Ascending aorta (tissue), 2 donors: Measurements from ENCODE around the gene PCDH10. TPM values are rescaled to one million over a fixed set of nuclear protein-coding genes. Genes with fewer than 3 reads are reported as not detected.
A peak's percentile ranks its signal among the peaks of the same experiment; 100 is the strongest.

Source experiments
- DNase-seq, 2 donors: peaks; one replicate each; pipeline ENCODE4 v3.0.0-alpha.2; 2019; ENCODE audit warnings: low spot score in 2 of 2
- H3K27ac ChIP-seq, 2 donors: fragments of 200-600 bp; sonication (generic); one replicate each; pipeline ENCODE4 v1.5.1; 2016 to 2017; ENCODE audit warnings: mild to moderate bottlenecking in 1 of 2
- H3K27me3 ChIP-seq: fragments of 200-600 bp; sonication (generic); one replicate; pipeline ENCODE4 v1.5.1; 2017
- H3K36me3 ChIP-seq, 2 donors: fragments of 200-600 bp; sonication (generic); one replicate each; pipeline ENCODE4 v1.5.1; 2016
- H3K4me1 ChIP-seq, 2 donors: fragments of 200-600 bp; sonication (generic); one replicate each; pipeline ENCODE4 v1.5.1; 2016 to 2017; ENCODE audit warnings: mild to moderate bottlenecking in 1 of 2
- H3K4me3 ChIP-seq, 2 donors: fragments of 200-600 bp; sonication (generic); one replicate each; pipeline ENCODE4 v1.5.1; 2016 to 2017; ENCODE audit warnings: mild to moderate bottlenecking in 1 of 2
- H3K9me3 ChIP-seq, 2 donors: fragments of 200-600 bp; sonication (generic); one replicate each; pipeline ENCODE4 v1.5.1; 2016
- intact Hi-C: fragments of 100-400 bp; cut with DNase I; formaldehyde crosslinking; loops from one replicate; pipeline ENCODE4 v1.15.1; 2023
- total RNA-seq: library from RNA; depleted of rRNA; stranded (reverse); fragments of >200 nt; gene quantifications from one replicate; pipeline ENCODE4 v1.1.0, GENCODE V29; 2016
- TF ChIP-seq, protein P1 (sequence below), 3 experiments: fragments of 200-600 bp in 2 of 3; fragments of 450-650 bp in 1 of 3; sonication (generic) in 2 of 3; IDR thresholded peaks; one replicate each; pipeline ENCODE4 v1.5.1; 2016 to 2019; ENCODE audit warnings: antibody characterized with exemption in 3 of 3, mild to moderate bottlenecking in 1 of 3, moderate library complexity in 1 of 3

The PCDH10 gene
- total RNA-seq, 1 donor from 2014 or later, result 45.3 TPM

DNA sequence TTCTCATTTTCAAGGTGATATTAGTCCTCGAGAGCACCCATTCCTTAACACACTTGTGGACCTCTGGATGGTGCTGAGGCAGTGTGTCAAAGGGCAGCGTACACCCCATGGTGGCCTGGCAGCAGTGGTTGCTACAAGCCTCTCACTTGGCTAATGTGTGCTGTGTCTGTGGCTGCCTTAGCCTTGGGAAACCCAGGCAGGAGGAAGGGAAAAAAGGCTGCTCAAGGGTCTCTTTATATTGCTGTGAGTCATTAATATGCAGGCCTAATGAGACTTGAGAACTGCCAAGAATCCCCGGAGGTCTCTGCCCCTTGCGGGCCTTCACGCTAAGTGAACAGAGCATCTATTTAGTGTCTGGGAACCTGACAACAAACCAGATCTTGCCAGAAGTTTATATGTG is 7.0 kb downstream of the PCDH10 start:
- no peaks in the 10 kb centered on the region for H3K27me3 ChIP-seq
- peak in 1 of 2 donors; percentile 50 for DNase-seq
- no peaks in the 10 kb centered on the region for H3K36me3 ChIP-seq
- peak overlapping the region in 1 of 2 donors; percentile 27 for H3K27ac ChIP-seq
- no peaks in the 10 kb centered on the region for H3K9me3 ChIP-seq
- TF ChIP-seq, protein P1, sequence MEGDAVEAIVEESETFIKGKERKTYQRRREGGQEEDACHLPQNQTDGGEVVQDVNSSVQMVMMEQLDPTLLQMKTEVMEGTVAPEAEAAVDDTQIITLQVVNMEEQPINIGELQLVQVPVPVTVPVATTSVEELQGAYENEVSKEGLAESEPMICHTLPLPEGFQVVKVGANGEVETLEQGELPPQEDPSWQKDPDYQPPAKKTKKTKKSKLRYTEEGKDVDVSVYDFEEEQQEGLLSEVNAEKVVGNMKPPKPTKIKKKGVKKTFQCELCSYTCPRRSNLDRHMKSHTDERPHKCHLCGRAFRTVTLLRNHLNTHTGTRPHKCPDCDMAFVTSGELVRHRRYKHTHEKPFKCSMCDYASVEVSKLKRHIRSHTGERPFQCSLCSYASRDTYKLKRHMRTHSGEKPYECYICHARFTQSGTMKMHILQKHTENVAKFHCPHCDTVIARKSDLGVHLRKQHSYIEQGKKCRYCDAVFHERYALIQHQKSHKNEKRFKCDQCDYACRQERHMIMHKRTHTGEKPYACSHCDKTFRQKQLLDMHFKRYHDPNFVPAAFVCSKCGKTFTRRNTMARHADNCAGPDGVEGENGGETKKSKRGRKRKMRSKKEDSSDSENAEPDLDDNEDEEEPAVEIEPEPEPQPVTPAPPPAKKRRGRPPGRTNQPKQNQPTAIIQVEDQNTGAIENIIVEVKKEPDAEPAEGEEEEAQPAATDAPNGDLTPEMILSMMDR (IDR thresholded peaks at IDR 0.05), result no peak
- no peaks in the 10 kb centered on the region for H3K4me1 ChIP-seq
- intact Hi-C loops, result loop anchor here (10.0 kb wide), 1 partner anchor 599 kb away; no protein-coding TSS in a partner anchor
- H3K4me3 ChIP-seq, result no peak overlapping the region

DNA sequence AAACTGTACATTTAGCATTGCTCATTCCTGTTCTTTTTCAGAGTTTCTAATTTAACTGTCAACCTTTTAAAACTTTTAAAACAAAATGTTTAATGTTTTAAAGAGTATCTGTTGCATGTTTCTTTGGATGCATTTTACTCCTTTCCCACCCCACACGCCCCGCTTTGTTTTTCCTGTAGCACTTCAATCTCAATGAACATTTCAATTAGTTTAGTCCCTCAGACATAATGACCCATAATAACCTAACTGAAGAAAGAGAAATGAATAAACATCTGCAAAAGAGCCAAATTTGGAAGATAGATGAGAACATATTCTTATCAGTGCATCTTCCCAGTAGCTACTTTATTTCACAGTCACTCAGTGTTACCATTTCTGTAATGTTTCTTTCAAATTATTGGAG is 7.5 kb downstream of the PCDH10 start:
- H3K27ac ChIP-seq, result no peak overlapping the region
- H3K4me3 ChIP-seq, result no peak overlapping the region
- H3K36me3 ChIP-seq, result no peaks in the 10 kb centered on the region
- H3K27me3 ChIP-seq, result no peaks in the 10 kb centered on the region
- no peak for DNase-seq
- intact Hi-C loops, result loop anchor here (10.0 kb wide), 1 partner anchor 598 kb away; no protein-coding TSS in a partner anchor
- H3K4me1 ChIP-seq, result no peaks in the 10 kb centered on the region
- TF ChIP-seq, protein P1 (IDR thresholded peaks at IDR 0.05), result no peak
- H3K9me3 ChIP-seq, result no peaks in the 10 kb centered on the region

DNA sequence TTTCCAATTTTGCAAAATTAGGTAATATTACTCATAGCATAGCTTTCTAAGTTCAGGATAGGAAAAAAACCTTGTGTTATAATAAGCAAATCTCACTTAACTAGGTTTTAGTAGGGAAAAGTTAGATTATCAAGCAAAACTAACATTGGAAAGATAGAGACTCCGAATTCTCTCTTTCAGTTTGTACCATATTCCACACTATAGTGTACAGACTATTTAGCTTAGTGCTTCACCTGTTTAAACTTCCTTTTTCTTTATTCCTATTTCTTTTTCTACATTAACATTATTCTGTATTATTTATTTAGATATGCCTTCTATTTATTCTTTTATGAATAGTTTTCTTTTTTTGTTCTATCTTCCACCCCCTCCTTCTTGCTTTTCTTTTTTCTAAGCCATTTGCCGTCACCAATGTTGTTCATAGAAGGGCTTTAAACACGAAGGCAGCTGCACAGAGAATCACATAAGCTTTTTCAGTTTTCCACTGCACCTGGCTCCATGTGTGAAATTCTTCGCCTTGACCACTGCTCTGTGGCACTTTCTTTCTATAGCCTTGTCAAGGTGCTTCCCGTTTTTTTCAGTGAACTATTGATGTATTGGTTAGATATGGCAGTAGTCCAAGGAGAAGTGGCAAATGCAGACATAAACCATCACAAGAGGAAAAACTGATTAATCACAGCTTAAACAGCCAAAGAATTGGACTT is 8.5 kb downstream of the PCDH10 start:
- DNase-seq, result no peak
- no peak overlapping the region for H3K27ac ChIP-seq
- H3K4me3 ChIP-seq, result no peak overlapping the region
- H3K27me3 ChIP-seq, result no peaks in the 10 kb centered on the region
- H3K4me1 ChIP-seq, result no peaks in the 10 kb centered on the region
- H3K36me3 ChIP-seq, result no peaks in the 10 kb centered on the region
- intact Hi-C loops, result loop anchor here (10.0 kb wide), 1 partner anchor 597 kb away; no protein-coding TSS in a partner anchor
- TF ChIP-seq, protein P1 (IDR thresholded peaks at IDR 0.05), result no peak
- no peaks in the 10 kb centered on the region for H3K9me3 ChIP-seq

DNA sequence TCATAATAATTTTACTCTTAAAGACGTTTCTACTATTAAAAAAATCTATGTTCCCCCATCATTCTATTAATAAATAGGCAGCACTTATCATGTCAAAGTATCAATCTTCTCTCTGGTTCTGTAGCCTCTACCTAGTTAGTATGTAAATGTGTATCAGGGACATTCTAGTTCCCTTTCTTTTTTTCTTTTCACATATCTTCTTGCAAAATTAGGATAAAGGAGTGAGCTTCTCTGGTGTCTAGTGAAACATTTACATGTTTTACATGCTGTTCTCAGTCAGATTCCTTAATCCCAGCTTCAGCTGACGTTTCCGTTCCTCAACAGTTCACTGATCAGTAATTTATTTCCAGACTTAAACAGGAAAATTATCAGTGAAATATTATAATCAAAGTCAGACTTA is 11.8 kb downstream of the PCDH10 start:
- intact Hi-C loops, result no loop called here
- no peaks in the 10 kb centered on the region for H3K9me3 ChIP-seq
- H3K4me1 ChIP-seq, result no peaks in the 10 kb centered on the region
- TF ChIP-seq, protein P1 (IDR thresholded peaks at IDR 0.05), result no peak
- peaks cover 0 to 4% of the 10 kb centered on the region in 2 donors for H3K36me3 ChIP-seq
- H3K27me3 ChIP-seq, result no peaks in the 10 kb centered on the region
- no peak overlapping the region for H3K4me3 ChIP-seq
- no peak for DNase-seq
- H3K27ac ChIP-seq, result no peak overlapping the region

DNA sequence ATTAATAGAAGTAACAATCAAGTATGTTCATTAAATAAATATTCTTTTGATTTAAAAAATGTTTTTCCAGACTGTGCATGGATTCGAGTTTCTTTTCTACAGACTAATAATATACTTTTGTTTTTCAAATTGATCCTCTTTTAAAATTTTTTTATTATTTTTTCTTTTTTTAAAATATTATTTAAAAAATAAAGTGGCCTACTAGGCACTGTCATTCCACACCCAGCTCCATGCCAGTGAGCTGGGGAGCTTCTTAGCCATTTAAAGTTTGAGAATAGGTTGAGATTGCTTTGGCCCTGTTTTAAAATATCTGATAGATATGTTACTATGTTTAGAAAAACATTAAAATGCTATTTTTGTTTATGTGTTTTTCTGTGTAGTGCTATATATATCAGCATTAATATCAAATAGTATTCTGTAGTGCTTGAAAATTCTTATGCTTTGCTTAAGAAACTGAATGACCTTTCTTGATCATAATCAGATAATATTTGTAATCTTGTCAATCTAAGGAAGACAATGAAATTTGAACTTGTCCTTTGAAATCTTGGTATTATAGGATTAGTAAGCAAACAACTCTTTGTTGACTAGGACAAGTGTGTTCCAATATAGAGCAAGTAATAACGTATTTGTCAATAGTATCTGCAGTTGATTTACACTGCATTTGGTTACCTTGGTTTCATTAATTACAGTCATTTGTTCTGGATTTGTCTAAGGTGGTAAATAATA is 12.6 kb downstream of the PCDH10 start:
- Histone ChIP-seq H3K4me1 (no peaks in the 10 kb centered on the region), H3K27ac (no peak overlapping the region), H3K9me3 (no peaks in the 10 kb centered on the region), H3K27me3 (no peaks in the 10 kb centered on the region), H3K36me3 (peaks cover 0 to 4% of the 10 kb centered on the region in 2 donors), H3K4me3 (no peak overlapping the region)
- TF ChIP-seq, protein P1 (IDR thresholded peaks at IDR 0.05), result no peak
- intact Hi-C loops, result no loop called here
- DNase-seq, result no peak
